ENCODE measurements around the gene ARNT2.

The ARNT2 gene

DNA sequence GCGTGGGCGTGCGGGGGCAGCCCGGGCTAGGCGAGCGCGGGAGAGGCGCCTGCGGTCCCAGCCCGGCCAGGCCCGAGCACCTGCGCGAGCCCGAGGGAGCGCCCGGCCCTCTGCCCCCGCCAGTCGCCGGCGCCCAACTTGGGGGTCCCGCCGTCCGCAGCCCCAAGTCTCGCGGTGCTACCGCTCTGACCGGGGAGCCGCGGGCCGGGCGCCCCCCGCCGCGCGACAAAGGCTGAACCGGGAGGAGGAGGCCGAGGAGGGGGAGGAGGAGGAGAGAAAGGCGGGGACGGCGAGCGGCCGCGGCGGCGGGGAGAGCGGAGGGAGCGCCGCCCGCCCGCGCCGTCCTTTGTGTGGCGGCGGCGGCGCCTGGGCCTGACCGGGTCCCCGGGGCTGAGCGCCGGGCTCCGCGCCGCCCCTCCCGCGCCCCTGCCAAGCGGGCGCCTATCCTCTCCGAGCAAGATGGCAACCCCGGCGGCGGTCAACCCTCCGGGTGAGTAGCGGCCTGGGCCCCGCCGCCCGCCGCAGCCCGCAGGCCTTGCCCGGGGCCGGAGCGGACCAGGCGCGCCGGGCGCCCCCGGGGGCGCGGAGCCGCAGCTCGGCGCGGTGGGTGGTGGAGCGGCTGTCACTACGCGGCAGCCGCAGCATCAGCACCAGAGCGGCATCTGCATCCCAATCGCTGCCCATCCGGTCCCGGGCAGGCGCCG, at the start of gene ARNT2:
Gene ARNT2 (plus strand): TSS at position 326 of the 704 bp plus-strand sequence. CDS start 134 bp downstream, at position 460.
- TF ChIP-seq, protein P1, sequence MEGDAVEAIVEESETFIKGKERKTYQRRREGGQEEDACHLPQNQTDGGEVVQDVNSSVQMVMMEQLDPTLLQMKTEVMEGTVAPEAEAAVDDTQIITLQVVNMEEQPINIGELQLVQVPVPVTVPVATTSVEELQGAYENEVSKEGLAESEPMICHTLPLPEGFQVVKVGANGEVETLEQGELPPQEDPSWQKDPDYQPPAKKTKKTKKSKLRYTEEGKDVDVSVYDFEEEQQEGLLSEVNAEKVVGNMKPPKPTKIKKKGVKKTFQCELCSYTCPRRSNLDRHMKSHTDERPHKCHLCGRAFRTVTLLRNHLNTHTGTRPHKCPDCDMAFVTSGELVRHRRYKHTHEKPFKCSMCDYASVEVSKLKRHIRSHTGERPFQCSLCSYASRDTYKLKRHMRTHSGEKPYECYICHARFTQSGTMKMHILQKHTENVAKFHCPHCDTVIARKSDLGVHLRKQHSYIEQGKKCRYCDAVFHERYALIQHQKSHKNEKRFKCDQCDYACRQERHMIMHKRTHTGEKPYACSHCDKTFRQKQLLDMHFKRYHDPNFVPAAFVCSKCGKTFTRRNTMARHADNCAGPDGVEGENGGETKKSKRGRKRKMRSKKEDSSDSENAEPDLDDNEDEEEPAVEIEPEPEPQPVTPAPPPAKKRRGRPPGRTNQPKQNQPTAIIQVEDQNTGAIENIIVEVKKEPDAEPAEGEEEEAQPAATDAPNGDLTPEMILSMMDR (IDR thresholded peaks at IDR 0.05), result no peak
- TF ChIP-seq ZFX (IDR thresholded peaks at IDR 0.05; ENCODE audit: borderline replicate concordance), result no peak
- H3K27ac ChIP-seq, result 0 out of 2 replicates have a peak within 1 kb of the TSS, but pooled peaks have one; percentile 2

GRCh38 chr15:80367094-80367493, 37.1 kb upstream of the ARNT2 start:
- TF ChIP-seq, protein P1 (IDR thresholded peaks at IDR 0.05), result peak; percentile 52
- TF ChIP-seq ZFX (IDR thresholded peaks at IDR 0.05; ENCODE audit: borderline replicate concordance), result no peak
- no peak overlapping the region for H3K27ac ChIP-seq

GRCh38 chr15:80367661-80368060, 36.5 kb upstream of the ARNT2 start:
- TF ChIP-seq ZFX (IDR thresholded peaks at IDR 0.05; ENCODE audit: borderline replicate concordance), result no peak
- TF ChIP-seq, protein P1 (IDR thresholded peaks at IDR 0.05), result no peak
- no peak overlapping the region for H3K27ac ChIP-seq

DNA sequence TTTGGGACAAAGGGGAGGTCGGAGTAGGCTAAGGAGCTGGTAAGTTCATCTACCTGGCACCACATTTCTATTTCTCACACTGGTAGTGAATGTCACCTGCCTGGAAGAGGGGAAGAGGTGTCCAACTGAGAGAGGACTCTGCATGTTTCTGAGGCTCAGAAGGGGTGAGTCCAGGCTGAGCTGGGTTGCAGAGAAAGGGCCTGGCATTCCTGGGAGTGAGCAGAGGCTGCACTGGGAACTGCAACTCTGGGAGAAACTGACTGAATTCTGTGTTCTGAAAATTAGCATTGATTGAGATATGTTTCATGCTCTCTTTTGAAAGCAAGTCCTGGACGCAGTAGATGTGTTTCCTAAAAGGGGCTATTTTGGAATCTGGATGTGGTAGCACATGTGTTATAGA, 32.3 kb upstream of the ARNT2 start:
- TF ChIP-seq ZFX (IDR thresholded peaks at IDR 0.05; ENCODE audit: borderline replicate concordance), result no peak
- TF ChIP-seq, protein P1 (IDR thresholded peaks at IDR 0.05), result no peak
- H3K27ac ChIP-seq, result no peak overlapping the region

DNA sequence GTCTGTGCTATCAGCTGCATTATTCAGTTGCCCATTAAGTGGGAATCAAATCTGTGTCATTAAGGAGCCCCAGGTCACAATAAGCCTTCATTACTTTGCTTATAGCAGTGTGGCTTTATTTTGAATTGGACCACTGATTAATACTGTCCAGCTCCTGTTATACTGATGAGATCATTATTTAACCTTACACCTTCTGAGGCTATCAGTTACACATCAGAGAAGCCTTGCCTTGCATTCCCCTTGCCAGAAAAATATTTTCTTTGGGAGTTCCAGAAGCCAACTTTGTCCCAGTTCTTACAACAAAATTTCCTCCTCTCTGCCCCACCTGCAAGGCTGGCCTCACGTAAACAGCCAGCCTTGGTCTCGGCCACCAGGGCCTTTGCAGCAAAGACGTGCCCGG, 29.7 kb upstream of the ARNT2 start:
- TF ChIP-seq, protein P1 (IDR thresholded peaks at IDR 0.05), result no peak
- no peak for TF ChIP-seq ZFX (IDR thresholded peaks at IDR 0.05; ENCODE audit: borderline replicate concordance)
- H3K27ac ChIP-seq, result no peak overlapping the region

DNA sequence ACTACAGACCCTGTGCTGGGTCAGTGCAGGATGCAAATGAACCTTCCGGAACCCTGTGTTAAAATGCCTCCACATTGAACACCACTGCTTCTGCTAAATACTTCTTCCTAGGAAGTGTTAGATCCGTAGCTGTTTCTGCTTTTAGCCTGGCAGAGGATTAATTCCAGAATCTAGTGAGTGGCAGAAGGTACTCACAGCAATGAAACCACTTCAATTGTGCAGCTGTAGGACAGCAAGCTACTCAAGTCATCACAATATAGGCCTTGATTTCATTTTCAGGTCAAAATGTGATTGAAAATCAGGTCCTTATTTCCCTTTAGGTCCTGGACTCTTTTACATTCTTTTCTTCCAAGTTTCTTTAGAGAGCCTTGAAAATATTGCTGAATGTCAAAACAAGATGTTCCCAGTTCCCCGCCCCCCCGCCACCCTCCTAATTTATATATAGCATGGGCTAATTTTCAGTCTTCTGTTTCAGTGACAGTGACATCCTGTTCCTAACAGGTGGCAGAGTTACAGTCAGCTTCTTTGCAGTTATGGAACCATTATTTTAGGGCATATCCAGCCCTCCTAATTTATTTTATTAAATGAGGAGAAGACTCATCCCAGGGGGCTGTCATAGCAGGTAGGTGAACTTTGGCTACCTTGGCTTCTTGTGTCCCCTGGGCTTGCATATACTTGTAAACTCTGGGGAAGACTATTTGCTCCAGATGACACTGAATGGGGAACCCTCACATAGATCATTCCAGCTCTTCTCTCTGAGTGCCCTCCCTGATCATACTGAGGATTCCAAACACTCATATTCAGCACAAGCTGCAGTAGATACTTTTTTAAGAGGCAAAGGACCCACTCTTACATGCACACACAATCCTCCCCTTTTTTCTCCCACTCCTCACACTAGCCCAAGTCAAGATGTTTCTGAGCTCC, 28.0 kb upstream of the ARNT2 start:
- H3K27ac ChIP-seq, result no peak overlapping the region
- TF ChIP-seq, protein P1 (IDR thresholded peaks at IDR 0.05), result no peak
- TF ChIP-seq ZFX (IDR thresholded peaks at IDR 0.05; ENCODE audit: borderline replicate concordance), result no peak

All from 22Rv1 (cell line).